Cardiac muscle cell (in vitro differentiated cells and primary cell): ENCODE measurements around the gene TRIO. TPM values are rescaled to one million over a fixed set of nuclear protein-coding genes. Genes with fewer than 3 reads are reported as not detected.
A peak's percentile ranks its signal among the peaks of the same experiment; 100 is the strongest.

Experiments used
- DNase-seq, 2 donors: peaks; one replicate each; pipeline versions ENCODE4 v3.0.0 to v3.0.0-alpha.2; 2010 to 2017; ENCODE audit warnings: low read depth in 1 of 2, low spot score in 1 of 2
- H3K27ac ChIP-seq: fragments of 200-600 bp; sonication (generic); 2 replicates; pipeline ENCODE4 v1.5.1; 2016
- H3K27me3 ChIP-seq: fragments of 200-600 bp; sonication (generic); 2 replicates; pipeline ENCODE4 v1.6.0; 2016; ENCODE audit warnings: control low read depth
- H3K36me3 ChIP-seq: fragments of 200-600 bp; sonication (generic); 2 replicates; pipeline ENCODE4 v1.5.1; 2016; ENCODE audit warnings: control low read depth
- H3K4me1 ChIP-seq: fragments of 200-600 bp; sonication (generic); 2 replicates; pipeline ENCODE4 v1.8.1; 2017; ENCODE audit warnings: low read depth, mild to moderate bottlenecking, mixed run types
- H3K4me3 ChIP-seq: fragments of 200-600 bp; sonication (generic); 2 replicates; pipeline ENCODE4 v1.5.1; 2016; ENCODE audit warnings: mild to moderate bottlenecking
- H3K9me3 ChIP-seq: fragments of 200-600 bp; sonication (generic); 2 replicates; pipeline ENCODE4 v1.5.1; 2017; ENCODE audit warnings: low read depth, mild to moderate bottlenecking, control low read depth
- CTCF ChIP-seq: IDR thresholded peaks from 2 replicates; pipeline ENCODE4 v1.5.1; 2012; ENCODE audit warnings: low read depth, mild to moderate bottlenecking, low read length
- polyA plus RNA-seq: library from polyadenylated mRNA; unstranded; fragments of >200 nt; fragmentation: Nextera tagmentation; extraction: Ambion mirVana; gene quantifications from 2 replicates; pipeline ENCODE4 v1.2.1, GENCODE V29; 2016
- total RNA-seq: library from RNA; depleted of rRNA; stranded (reverse); fragments of >200 nt; gene quantifications from 2 replicates; pipeline ENCODE4 v1.2.3, GENCODE V29; 2016

TRIO gene
- total and polyA plus RNA-seq, 2 experiments from 2014 or later = 15.5 to 104 TPM

- H3K4me3 ChIP-seq = no peak overlapping the region
- H3K4me1 ChIP-seq = peaks cover 73% of the 10 kb centered on the region
- H3K27me3 ChIP-seq = no peaks in the 10 kb centered on the region
- H3K9me3 ChIP-seq = no peaks in the 10 kb centered on the region
- no peak for DNase-seq
- H3K36me3 ChIP-seq = no peaks in the 10 kb centered on the region
- H3K27ac ChIP-seq = peak overlapping the region; percentile 96
- TF ChIP-seq CTCF = no peak
Measured at GRCh38 chr5:14269395-14269794, 126.3 kb downstream of the TRIO start.

GRCh38 chr5:14270209-14270702 is 127.1 kb downstream of the TRIO start:
- Histone ChIP-seq H3K4me3 (no peak overlapping the region), H3K4me1 (peaks cover 68% of the 10 kb centered on the region), H3K27ac (peak overlapping the region; percentile 96), H3K27me3 (no peaks in the 10 kb centered on the region), H3K9me3 (no peaks in the 10 kb centered on the region), H3K36me3 (no peaks in the 10 kb centered on the region)
- TF ChIP-seq CTCF = peak; percentile 83
- peak; percentile 77 to 95 for DNase-seq

GRCh38 chr5:14272548-14273205 is 129.5 kb downstream of the TRIO start:
- H3K36me3 ChIP-seq = no peaks in the 10 kb centered on the region
- H3K4me1 ChIP-seq = peaks cover 49% of the 10 kb centered on the region
- TF ChIP-seq CTCF = no peak
- no peaks in the 10 kb centered on the region for H3K9me3 ChIP-seq
- no peaks in the 10 kb centered on the region for H3K27me3 ChIP-seq
- H3K4me3 ChIP-seq = no peak overlapping the region
- DNase-seq = no peak
- H3K27ac ChIP-seq = peak overlapping the region; percentile 96

- Histone ChIP-seq H3K9me3 (no peaks in the 10 kb centered on the region), H3K27me3 (no peaks in the 10 kb centered on the region)
Measured at GRCh38 chr5:14273207-14273767, 130.1 kb downstream of the TRIO start.

GRCh38 chr5:14276380-14276779 is 133.2 kb downstream of the TRIO start:
- no peaks in the 10 kb centered on the region for H3K27me3 ChIP-seq
- no peak for TF ChIP-seq CTCF
- peaks cover 15% of the 10 kb centered on the region for H3K4me1 ChIP-seq
- no peak overlapping the region for H3K27ac ChIP-seq
- no peaks in the 10 kb centered on the region for H3K9me3 ChIP-seq
- H3K36me3 ChIP-seq = no peaks in the 10 kb centered on the region
- no peak overlapping the region for H3K4me3 ChIP-seq
- no peak for DNase-seq

More at GRCh38 chr5:14273207-14273767, 130.1 kb downstream of the TRIO start:
- DNase-seq = no peak
- Histone ChIP-seq H3K27ac (no peak overlapping the region), H3K36me3 (no peaks in the 10 kb centered on the region), H3K4me1 (peaks cover 43% of the 10 kb centered on the region), H3K4me3 (no peak overlapping the region)
- TF ChIP-seq CTCF = no peak
